H9 (cell line): ENCODE results near the gene TREML4. TPM values are rescaled to one million over a fixed set of nuclear protein-coding genes. Genes with fewer than 3 reads are reported as not detected.

Experiments used
- DNase-seq: peaks from one replicate; pipeline ENCODE4 v3.0.0-alpha.2; 2017
- H2AFZ ChIP-seq: one replicate; pipeline ENCODE4 v1.6.1; 2013; ENCODE audit warnings: mild to moderate bottlenecking, low read length, control low read depth, moderate library complexity
- H2AK5ac ChIP-seq: 2 replicates; pipeline ENCODE4 v1.6.1; 2013; ENCODE audit warnings: low read length, control low read depth, mixed read lengths; ENCODE audit not compliant: insufficient read length
- H2BK120ac ChIP-seq: one replicate; pipeline ENCODE4 v1.6.1; 2013; ENCODE audit warnings: low read depth, mild to moderate bottlenecking, low read length, control low read depth, inconsistent platforms; ENCODE audit not compliant: poor library complexity, severe bottlenecking
- H2BK12ac ChIP-seq: 2 replicates; pipeline ENCODE4 v1.6.1; 2013; ENCODE audit warnings: low read length, control low read depth, mixed read lengths, low read depth; ENCODE audit not compliant: insufficient read length
- H2BK15ac ChIP-seq: 2 replicates; pipeline ENCODE4 v1.6.1; 2013; ENCODE audit warnings: low read depth, low read length, control low read depth
- H2BK20ac ChIP-seq: one replicate; pipeline ENCODE4 v1.6.1; 2013; ENCODE audit warnings: low read depth, mild to moderate bottlenecking, low read length, control low read depth, inconsistent platforms; ENCODE audit not compliant: poor library complexity, severe bottlenecking
- H2BK5ac ChIP-seq: 2 replicates; pipeline ENCODE4 v1.6.1; 2013; ENCODE audit warnings: low read length, control low read depth, mixed read lengths; ENCODE audit not compliant: insufficient read length
- H3K14ac ChIP-seq: 2 replicates; pipeline ENCODE4 v1.6.1; 2013; ENCODE audit warnings: low read length, control low read depth; ENCODE audit not compliant: insufficient read depth
- H3K18ac ChIP-seq: 2 replicates; pipeline ENCODE4 v1.6.1; 2013; ENCODE audit warnings: low read depth, mild to moderate bottlenecking, mixed read lengths, low read length, control low read depth; ENCODE audit not compliant: insufficient read length
- H3K23ac ChIP-seq: 2 replicates; pipeline ENCODE4 v1.6.1; 2013; ENCODE audit warnings: low read length, control low read depth, mixed read lengths, low read depth; ENCODE audit not compliant: insufficient read length
- H3K23me2 ChIP-seq: 2 replicates; pipeline ENCODE4 v1.6.1; 2013; ENCODE audit warnings: low read depth, mild to moderate bottlenecking, mixed read lengths, low read length, control low read depth; ENCODE audit not compliant: insufficient read length, poor library complexity, severe bottlenecking
- H3K27ac ChIP-seq: 2 replicates; pipeline ENCODE4 v1.5.1; 2013; ENCODE audit warnings: low read length, control low read depth, mixed read lengths, low read depth; ENCODE audit not compliant: insufficient read length
- H3K27me3 ChIP-seq: 2 replicates; pipeline ENCODE4 v1.6.1; 2013; ENCODE audit warnings: low read length, control low read depth, inconsistent platforms; ENCODE audit not compliant: insufficient read depth
- H3K4ac ChIP-seq: 2 replicates; pipeline ENCODE4 v1.6.1; 2013; ENCODE audit warnings: low read depth, mild to moderate bottlenecking, control low read depth, inconsistent platforms, low read length, moderate library complexity
- H3K4me1 ChIP-seq: 2 replicates; pipeline ENCODE4 v1.6.1; 2013; ENCODE audit warnings: low read length, control low read depth, inconsistent platforms; ENCODE audit not compliant: insufficient read depth
- H3K4me2 ChIP-seq: 2 replicates; pipeline ENCODE4 v1.6.1; 2013; ENCODE audit warnings: low read length, control low read depth, mixed read lengths; ENCODE audit not compliant: insufficient read length, insufficient read depth
- H3K56ac ChIP-seq: 2 replicates; pipeline ENCODE4 v1.6.1; 2013; ENCODE audit warnings: low read depth, mild to moderate bottlenecking, mixed read lengths, low read length, control low read depth; ENCODE audit not compliant: insufficient read length
- H3K79me1 ChIP-seq: 2 replicates; pipeline ENCODE4 v1.6.1; 2013; ENCODE audit warnings: low read depth, mild to moderate bottlenecking, moderate library complexity, low read length, control low read depth, inconsistent platforms; ENCODE audit not compliant: insufficient read depth, poor library complexity, severe bottlenecking
- H3K79me2 ChIP-seq: 2 replicates; pipeline ENCODE4 v1.6.1; 2013; ENCODE audit warnings: low read length, control low read depth, inconsistent platforms; ENCODE audit not compliant: insufficient read depth
- H3K9ac ChIP-seq: 2 replicates; pipeline ENCODE4 v1.6.1; 2013; ENCODE audit warnings: low read length, control low read depth, mixed read lengths; ENCODE audit not compliant: insufficient read length; ENCODE audit errors: extremely low read depth
- H3K9me3 ChIP-seq: one replicate; pipeline ENCODE4 v1.6.1; 2013; ENCODE audit warnings: low read depth, low read length, inconsistent platforms; ENCODE audit not compliant: control insufficient read depth
- H3T11ph ChIP-seq: one replicate; pipeline ENCODE4 v1.6.1; 2013; ENCODE audit warnings: mild to moderate bottlenecking, low read length, control low read depth, inconsistent platforms
- H4K20me1 ChIP-seq: one replicate; pipeline ENCODE4 v1.6.1; 2013; ENCODE audit not compliant: control insufficient read depth, insufficient read length, insufficient read depth
- H4K5ac ChIP-seq: 2 replicates; pipeline ENCODE4 v1.6.1; 2013; ENCODE audit warnings: low read depth, mild to moderate bottlenecking, mixed read lengths, low read length, control low read depth; ENCODE audit not compliant: insufficient read length
- H4K8ac ChIP-seq: replicated peaks from 2 replicates; pipeline ENCODE4 v1.6.1; 2013; ENCODE audit warnings: low read length, control low read depth, mixed read lengths, low read depth; ENCODE audit not compliant: insufficient read length
- H4K91ac ChIP-seq: 2 replicates; pipeline ENCODE4 v1.6.1; 2013; ENCODE audit warnings: low read depth, mild to moderate bottlenecking, moderate library complexity, mixed read lengths, low read length, control low read depth; ENCODE audit not compliant: insufficient read length
- H3K27ac Mint-ChIP-seq, 3 experiments: 2 replicates in 2 of 3; 3 replicates in 1 of 3; pipeline ENCODE4 v1.8.0; 2020 to 2021; ENCODE audit warnings: mixed read lengths in 3 of 3, mild to moderate bottlenecking in 1 of 3, moderate library complexity in 1 of 3
- H3K27me3 Mint-ChIP-seq: 2 replicates; pipeline ENCODE4 v1.8.0; 2021; ENCODE audit warnings: low read depth, mild to moderate bottlenecking, moderate library complexity, mixed read lengths
- H3K36me3 Mint-ChIP-seq, 3 experiments: 2 replicates in 2 of 3; 3 replicates in 1 of 3; pipeline ENCODE4 v1.8.0; 2020 to 2021; ENCODE audit warnings: low read depth in 3 of 3, mixed read lengths in 3 of 3; ENCODE audit not compliant: insufficient read depth in 1 of 3
- H3K4me1 Mint-ChIP-seq, 2 experiments: 2 replicates each; pipeline ENCODE4 v1.8.0; 2020; ENCODE audit warnings: mixed read lengths in 2 of 2
- H3K4me3 Mint-ChIP-seq, 2 experiments: 2 replicates in 1 of 2; 3 replicates in 1 of 2; pipeline ENCODE4 v1.8.0; 2020 to 2021; ENCODE audit warnings: mild to moderate bottlenecking in 2 of 2, mixed read lengths in 2 of 2, moderate library complexity in 1 of 2
- H3K9me3 Mint-ChIP-seq, 2 experiments: 2 replicates in 1 of 2; 3 replicates in 1 of 2; pipeline ENCODE4 v1.8.0; 2020; ENCODE audit warnings: mild to moderate bottlenecking in 2 of 2, mixed read lengths in 2 of 2, moderate library complexity in 1 of 2
- total RNA-seq: library from RNA; stranded (reverse); gene quantifications from 2 replicates; pipeline ENCODE4 v1.2.1, GENCODE V29; 2021
- TF ChIP-seq, protein P1 (sequence below): fragments of 200-600 bp; sonication (generic); conservative IDR thresholded peaks from 3 replicates; pipeline ENCODE4 v1.8.0; 2021; ENCODE audit warnings: antibody characterized with exemption, mild to moderate bottlenecking

TREML4 gene
- total RNA-seq, 1 experiment from 2014 or later, result not detected

DNA sequence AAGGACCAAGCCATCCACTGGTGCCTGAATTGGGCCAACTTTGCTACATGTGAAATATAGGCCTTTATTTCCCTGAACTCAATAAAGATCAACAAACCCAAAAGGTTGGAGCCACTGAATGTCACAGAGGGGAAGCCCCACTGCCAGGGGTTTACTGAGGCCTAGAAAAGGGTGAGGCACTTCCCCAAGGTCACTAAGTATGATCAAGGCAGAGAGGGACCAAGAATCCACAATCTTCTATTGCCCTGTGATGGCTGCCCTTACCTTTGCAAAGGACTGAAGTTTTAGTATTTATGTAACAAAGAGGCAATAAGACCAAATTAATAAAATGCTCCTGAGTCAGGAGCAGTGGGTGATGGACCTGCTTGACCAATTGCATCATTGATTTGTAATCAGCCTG is 40.3 kb downstream of the TREML4 start:
- Mint-ChIP-seq H3K9me3 (peaks cover 3 to 4% of the 10 kb centered on the region in 2 experiments; a peak in 4 of 5 replicates), H3K4me3 (no peak overlapping the region), H3K27ac (peak overlapping the region in 1 of 3 experiments; percentile 30; a peak in 1 of 7 replicates), H3K27me3 (peaks cover 12% of the 10 kb centered on the region), H3K36me3 (peaks cover 0 to 3% (median 0%) of the 10 kb centered on the region in 3 experiments; a peak in 2 of 7 replicates), H3K4me1 (no peaks in the 10 kb centered on the region)
- Histone ChIP-seq H2AFZ (no peak overlapping the region), H2AK5ac (no peak overlapping the region), H3K23me2 (no peaks in the 10 kb centered on the region), H4K91ac (no peak overlapping the region), H2BK120ac (no peak overlapping the region), H3K4me1 (no peaks in the 10 kb centered on the region), H3K9me3 (no peaks in the 10 kb centered on the region), H3K79me2 (no peaks in the 10 kb centered on the region), H4K8ac (no peak overlapping the region), H3K14ac (no peak overlapping the region), H2BK15ac (no peak overlapping the region), H4K5ac (no peak overlapping the region), H3K27ac (no peak overlapping the region), H3K56ac (no peak overlapping the region), H3T11ph (no peak overlapping the region), H2BK5ac (no peak overlapping the region), H3K18ac (no peak overlapping the region), H3K4ac (no peak overlapping the region), H3K4me2 (no peak overlapping the region), H4K20me1 (no peaks in the 10 kb centered on the region), H3K27me3 (no peaks in the 10 kb centered on the region), H3K23ac (no peak overlapping the region), H3K9ac (no peak overlapping the region), H2BK12ac (no peak overlapping the region), H3K79me1 (no peaks in the 10 kb centered on the region), H2BK20ac (no peak overlapping the region)
- TF ChIP-seq, protein P1, sequence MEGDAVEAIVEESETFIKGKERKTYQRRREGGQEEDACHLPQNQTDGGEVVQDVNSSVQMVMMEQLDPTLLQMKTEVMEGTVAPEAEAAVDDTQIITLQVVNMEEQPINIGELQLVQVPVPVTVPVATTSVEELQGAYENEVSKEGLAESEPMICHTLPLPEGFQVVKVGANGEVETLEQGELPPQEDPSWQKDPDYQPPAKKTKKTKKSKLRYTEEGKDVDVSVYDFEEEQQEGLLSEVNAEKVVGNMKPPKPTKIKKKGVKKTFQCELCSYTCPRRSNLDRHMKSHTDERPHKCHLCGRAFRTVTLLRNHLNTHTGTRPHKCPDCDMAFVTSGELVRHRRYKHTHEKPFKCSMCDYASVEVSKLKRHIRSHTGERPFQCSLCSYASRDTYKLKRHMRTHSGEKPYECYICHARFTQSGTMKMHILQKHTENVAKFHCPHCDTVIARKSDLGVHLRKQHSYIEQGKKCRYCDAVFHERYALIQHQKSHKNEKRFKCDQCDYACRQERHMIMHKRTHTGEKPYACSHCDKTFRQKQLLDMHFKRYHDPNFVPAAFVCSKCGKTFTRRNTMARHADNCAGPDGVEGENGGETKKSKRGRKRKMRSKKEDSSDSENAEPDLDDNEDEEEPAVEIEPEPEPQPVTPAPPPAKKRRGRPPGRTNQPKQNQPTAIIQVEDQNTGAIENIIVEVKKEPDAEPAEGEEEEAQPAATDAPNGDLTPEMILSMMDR, result no peak
- DNase-seq, result no peak
